Calu3 (cell line): Measurements from ENCODE around the gene IRX2. TPM values are rescaled to one million over a fixed set of nuclear protein-coding genes. Genes with fewer than 3 reads are reported as not detected.

Experiments used
- BruUV-seq: library from RNA; stranded (reverse); fragments of 400-500 nt; replicated peaks from 2 replicates; lab custom pipeline; 2021; lab: Mats Ljungman, UMichigan
- CTCF ChIA-PET: fragments of 300-600 bp; sonication (Branson Sonifier 250); formaldehyde crosslinking; loops from one replicate; lab custom pipeline; 2022; ENCODE audit warnings: antibody characterized with exemption; lab: Charles Lee
- DNase-seq: peaks from one replicate; pipeline ENCODE4 v3.0.0; 2022
- H3K27ac Mint-ChIP-seq: one replicate; pipeline ENCODE4 v1.8.0; 2022; ENCODE audit warnings: mixed read lengths; ENCODE audit not compliant: unreplicated experiment
- H3K27me3 Mint-ChIP-seq: one replicate; pipeline ENCODE4 v1.8.0; 2022; ENCODE audit warnings: mixed read lengths; ENCODE audit not compliant: unreplicated experiment
- H3K36me3 Mint-ChIP-seq: one replicate; pipeline ENCODE4 v1.8.0; 2022; ENCODE audit warnings: mild to moderate bottlenecking, moderate library complexity, mixed read lengths; ENCODE audit not compliant: insufficient read depth, unreplicated experiment
- H3K4me1 Mint-ChIP-seq: one replicate; pipeline ENCODE4 v1.8.0; 2022; ENCODE audit warnings: mild to moderate bottlenecking, low read depth, mixed read lengths; ENCODE audit not compliant: unreplicated experiment
- H3K4me3 Mint-ChIP-seq: one replicate; pipeline ENCODE4 v1.8.0; 2022; ENCODE audit warnings: mild to moderate bottlenecking, low read depth, moderate library complexity, mixed read lengths; ENCODE audit not compliant: unreplicated experiment
- H3K9me3 Mint-ChIP-seq: one replicate; pipeline ENCODE4 v1.8.0; 2022; ENCODE audit warnings: low read depth, mixed read lengths; ENCODE audit not compliant: unreplicated experiment
- intact Hi-C: fragments of 100-400 bp; cut with micrococcal nuclease; formaldehyde crosslinking; loops from one replicate; pipeline ENCODE4 v1.10.0; 2022; ENCODE audit not compliant: unreplicated experiment
- total RNA-seq: library from RNA; stranded (reverse); gene quantifications from 2 replicates; pipeline ENCODE4 v1.2.3, GENCODE V29; 2022
- TF ChIP-seq, protein P1 (sequence below): fragments of 200-600 bp; IDR thresholded peaks from one replicate; pipeline ENCODE4 v1.8.0; 2022; ENCODE audit warnings: antibody characterized with exemption; ENCODE audit not compliant: unreplicated experiment

The IRX2 gene
- total RNA-seq, 1 experiment from 2014 or later: not detected

DNA sequence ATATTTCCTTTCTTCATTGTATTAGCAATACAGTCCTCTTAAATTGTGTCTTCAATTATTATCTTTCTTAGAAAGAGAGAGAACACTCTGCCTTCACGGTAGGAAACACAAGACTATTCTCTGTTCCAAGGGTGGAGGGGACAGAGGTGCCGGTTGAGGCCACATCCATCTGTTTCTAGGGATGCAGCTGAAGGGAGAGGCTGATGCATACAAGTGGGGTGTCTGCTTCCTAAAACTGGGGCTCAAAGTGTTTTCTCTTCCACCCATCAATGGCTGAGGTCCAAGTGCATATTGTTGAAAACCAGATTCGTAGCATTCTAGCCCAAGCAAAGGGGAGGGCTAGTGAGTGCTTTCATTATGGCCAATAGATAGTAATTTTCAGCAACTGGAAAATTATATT, 9.5 kb downstream of the IRX2 start:
- DNase-seq: no peak
- Mint-ChIP-seq H3K36me3 (peaks cover 4% of the 10 kb centered on the region), H3K4me3 (no peak overlapping the region), H3K9me3 (peaks cover 3% of the 10 kb centered on the region), H3K27ac (no peak overlapping the region), H3K4me1 (no peaks in the 10 kb centered on the region), H3K27me3 (no peaks in the 10 kb centered on the region)
- BruUV-seq: no TSS peak
- CTCF ChIA-PET: no interaction called here
- intact Hi-C loops: no loop called here
- TF ChIP-seq, protein P1, sequence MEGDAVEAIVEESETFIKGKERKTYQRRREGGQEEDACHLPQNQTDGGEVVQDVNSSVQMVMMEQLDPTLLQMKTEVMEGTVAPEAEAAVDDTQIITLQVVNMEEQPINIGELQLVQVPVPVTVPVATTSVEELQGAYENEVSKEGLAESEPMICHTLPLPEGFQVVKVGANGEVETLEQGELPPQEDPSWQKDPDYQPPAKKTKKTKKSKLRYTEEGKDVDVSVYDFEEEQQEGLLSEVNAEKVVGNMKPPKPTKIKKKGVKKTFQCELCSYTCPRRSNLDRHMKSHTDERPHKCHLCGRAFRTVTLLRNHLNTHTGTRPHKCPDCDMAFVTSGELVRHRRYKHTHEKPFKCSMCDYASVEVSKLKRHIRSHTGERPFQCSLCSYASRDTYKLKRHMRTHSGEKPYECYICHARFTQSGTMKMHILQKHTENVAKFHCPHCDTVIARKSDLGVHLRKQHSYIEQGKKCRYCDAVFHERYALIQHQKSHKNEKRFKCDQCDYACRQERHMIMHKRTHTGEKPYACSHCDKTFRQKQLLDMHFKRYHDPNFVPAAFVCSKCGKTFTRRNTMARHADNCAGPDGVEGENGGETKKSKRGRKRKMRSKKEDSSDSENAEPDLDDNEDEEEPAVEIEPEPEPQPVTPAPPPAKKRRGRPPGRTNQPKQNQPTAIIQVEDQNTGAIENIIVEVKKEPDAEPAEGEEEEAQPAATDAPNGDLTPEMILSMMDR: no peak

DNA sequence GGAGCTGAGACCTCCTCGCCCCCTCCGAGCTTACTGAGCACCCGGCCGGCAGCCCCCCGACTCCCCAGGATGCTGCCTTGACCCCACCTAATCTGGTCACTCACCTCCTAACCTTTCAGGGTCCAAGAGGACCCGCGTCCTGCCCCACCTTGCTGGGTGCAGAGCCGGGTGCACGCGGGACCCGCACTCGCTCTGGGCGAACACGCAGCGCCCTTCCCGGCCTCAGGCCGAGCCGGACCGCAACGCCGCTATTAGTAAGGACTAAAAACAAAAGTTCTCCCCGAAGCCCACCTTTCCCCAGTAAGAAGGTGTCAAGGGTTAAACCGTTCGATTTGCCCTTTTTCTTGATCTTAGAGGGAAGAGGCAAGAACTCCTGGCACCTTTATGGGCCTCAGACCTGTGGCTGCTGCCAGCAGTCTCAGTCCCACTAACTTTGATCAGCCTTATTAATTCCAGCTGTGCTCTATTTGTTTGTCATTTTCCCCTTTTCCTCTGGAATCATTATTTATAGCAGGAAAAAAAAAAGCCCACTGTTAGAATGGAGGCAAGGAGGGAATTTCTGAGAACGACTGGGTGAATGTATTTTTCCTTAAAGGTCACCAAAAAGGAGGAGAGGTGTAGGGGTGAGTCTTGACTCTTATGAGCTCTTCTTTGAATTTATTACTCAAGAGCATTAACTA, 10.5 kb downstream of the IRX2 start:
- Mint-ChIP-seq H3K9me3 (peaks cover 3% of the 10 kb centered on the region), H3K27ac (no peak overlapping the region), H3K4me1 (no peaks in the 10 kb centered on the region), H3K27me3 (no peaks in the 10 kb centered on the region), H3K36me3 (peaks cover 4% of the 10 kb centered on the region), H3K4me3 (no peak overlapping the region)
- no peak for DNase-seq
- TF ChIP-seq, protein P1: no peak
- intact Hi-C loops: no loop called here
- CTCF ChIA-PET: no interaction called here
- no TSS peak for BruUV-seq

DNA sequence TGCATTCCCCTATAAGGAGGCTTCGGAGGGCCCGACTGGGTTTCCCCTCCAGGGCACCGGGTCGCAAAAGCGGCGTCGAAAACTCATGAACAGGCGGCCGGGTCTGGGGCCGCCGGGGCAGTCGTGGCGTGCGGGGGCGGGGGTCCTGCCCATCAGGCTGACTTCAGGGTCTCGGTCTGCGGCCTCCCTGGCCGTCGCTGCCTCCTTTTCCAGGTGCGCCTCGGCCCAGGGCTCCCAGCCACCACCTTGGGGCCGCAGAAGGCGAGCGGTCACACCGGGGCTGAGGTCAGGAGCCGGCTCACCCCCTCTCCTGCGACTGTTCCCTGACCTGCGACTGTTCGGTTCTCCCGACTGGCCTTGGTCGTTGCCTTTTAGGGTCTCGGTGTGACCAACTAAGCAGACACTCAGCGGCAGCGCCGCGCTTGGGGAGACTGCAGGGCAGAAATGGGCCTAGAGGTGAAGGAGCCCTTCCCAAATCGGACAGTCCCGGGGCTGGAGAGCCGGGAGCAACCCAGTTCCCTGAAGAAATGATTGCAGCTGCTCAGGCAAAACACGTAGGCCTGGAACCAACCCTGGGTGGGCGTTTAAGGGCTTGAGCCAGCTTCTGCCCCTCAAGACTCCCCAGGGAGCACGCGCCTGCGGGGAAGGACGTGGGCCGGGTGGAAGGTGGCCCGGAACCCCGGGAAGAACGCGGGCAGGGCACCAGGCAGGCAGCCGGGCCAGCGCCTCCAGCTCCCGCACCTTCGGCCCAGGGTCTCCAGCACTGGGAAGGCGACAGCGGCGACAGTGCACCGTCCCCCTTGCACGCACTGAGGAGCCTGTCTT, 11.2 kb downstream of the IRX2 start:
- no peak for DNase-seq
- CTCF ChIA-PET: no interaction called here
- intact Hi-C loops: no loop called here
- Mint-ChIP-seq H3K4me3 (no peak overlapping the region), H3K27me3 (no peaks in the 10 kb centered on the region), H3K4me1 (no peaks in the 10 kb centered on the region), H3K9me3 (peaks cover 3% of the 10 kb centered on the region), H3K36me3 (peaks cover 4% of the 10 kb centered on the region), H3K27ac (no peak overlapping the region)
- TF ChIP-seq, protein P1: no peak
- BruUV-seq: no TSS peak

DNA sequence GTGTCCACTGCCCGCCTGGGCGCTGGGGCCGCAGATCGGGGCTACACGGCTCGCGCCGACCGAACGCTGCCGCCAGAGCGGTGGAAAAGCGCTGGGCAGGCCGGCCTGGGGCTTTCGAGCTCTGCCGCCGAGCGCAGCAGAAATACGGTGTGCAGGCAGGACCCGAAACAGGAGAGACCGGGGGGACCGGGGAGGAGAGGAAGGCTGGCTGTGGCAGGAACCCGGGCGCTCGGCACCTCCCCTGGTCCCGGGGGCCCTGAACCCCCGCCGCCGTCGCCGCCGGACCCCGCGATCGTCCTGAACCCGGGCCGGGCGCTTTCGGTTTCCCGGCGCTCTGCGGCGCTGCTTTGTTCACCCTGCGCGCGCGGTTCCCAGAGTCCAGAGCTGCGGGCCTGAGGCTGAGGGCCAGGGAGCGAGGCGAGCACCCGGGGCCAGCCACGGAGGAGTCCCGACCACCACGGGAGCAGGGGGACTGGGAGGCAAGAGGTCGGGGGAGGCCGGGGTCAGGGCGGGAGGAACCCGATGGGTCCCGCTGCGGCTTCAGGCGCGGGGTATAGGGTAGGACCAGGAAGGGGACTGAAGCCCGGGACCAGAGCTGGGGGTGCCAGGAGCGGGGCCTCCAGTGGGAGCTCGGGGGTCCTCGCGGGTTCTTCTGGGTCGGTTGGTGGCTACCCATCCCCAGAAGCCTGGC, 12.0 kb downstream of the IRX2 start:
- Mint-ChIP-seq H3K27me3 (no peaks in the 10 kb centered on the region), H3K36me3 (peaks cover 4% of the 10 kb centered on the region), H3K9me3 (peaks cover 3% of the 10 kb centered on the region), H3K4me3 (no peak overlapping the region), H3K4me1 (no peaks in the 10 kb centered on the region), H3K27ac (no peak overlapping the region)
- CTCF ChIA-PET: no interaction called here
- DNase-seq: no peak
- BruUV-seq: no TSS peak
- TF ChIP-seq, protein P1: no peak
- intact Hi-C loops: no loop called here
